Naive thymus-derived CD4-positive, alpha-beta T cell (primary cell): ENCODE data around the gene SMG1. TPM values are rescaled to one million over a fixed set of nuclear protein-coding genes. Genes with fewer than 3 reads are reported as not detected.
A peak's percentile ranks its signal among the peaks of the same experiment; 100 is the strongest.
"Not testable (repeated sequence)": the region's sequence is repeated elsewhere in the genome, so short reads cannot be mapped to it uniquely, and the experiment has no call there.

Source experiments
- ATAC-seq: fragments of 150-1000 bp; cut with Tn5 transposase; 2 replicates; pipeline ENCODE4 v1.10.0; 2021; ENCODE audit warnings: mild to moderate bottlenecking, moderate library complexity
- CTCF ChIA-PET: fragments of 350-600 bp; sonication (Branson Sonifier 250); formaldehyde crosslinking; loops from one replicate; lab custom pipeline; 2021; ENCODE audit warnings: antibody characterized with exemption; lab: Charles Lee
- POLR2A ChIA-PET: fragments of 350-600 bp; sonication (Branson Sonifier 250); formaldehyde crosslinking; loops from one replicate; lab custom pipeline; 2021; ENCODE audit warnings: antibody characterized with exemption, inconsistent platforms; lab: Charles Lee
- DNase-seq, 9 donors: peaks; one replicate each; pipeline versions ENCODE4 v3.0.0 to v3.0.0-alpha.2; 2020 to 2022; ENCODE audit warnings: mixed read lengths in 1 of 9
- H3K27ac ChIP-seq: one replicate; pipeline ENCODE4 v1.7.0; 2013; ENCODE audit warnings: mild to moderate bottlenecking, low read depth, low read length, moderate library complexity
- H3K27me3 ChIP-seq, 2 donors: one replicate each; pipeline ENCODE4 v1.7.0; 2013; ENCODE audit warnings: low read length in 2 of 2, mild to moderate bottlenecking in 2 of 2, moderate library complexity in 2 of 2; ENCODE audit not compliant: control insufficient read depth in 2 of 2, insufficient read depth in 2 of 2
- H3K36me3 ChIP-seq, 3 experiments: 1 replicate in 2 of 3; 2 replicates in 1 of 3; pipeline ENCODE4 v1.7.0; 2013; ENCODE audit warnings: low read length in 3 of 3, mild to moderate bottlenecking in 3 of 3, moderate library complexity in 1 of 3; ENCODE audit not compliant: insufficient read depth in 3 of 3, control insufficient read depth in 2 of 3
- H3K4me1 ChIP-seq, 2 donors: one replicate each; pipeline ENCODE4 v1.7.0; 2013; ENCODE audit warnings: low read length in 2 of 2, mild to moderate bottlenecking in 2 of 2, moderate library complexity in 1 of 2; ENCODE audit not compliant: control insufficient read depth in 2 of 2, insufficient read depth in 2 of 2
- H3K4me3 ChIP-seq: 2 replicates; pipeline ENCODE4 v1.7.0; 2013; ENCODE audit warnings: mild to moderate bottlenecking, low read length
- H3K9me3 ChIP-seq, 3 experiments: 1 replicate in 2 of 3; 2 replicates in 1 of 3; pipeline ENCODE4 v1.7.0; 2013; ENCODE audit warnings: low read length in 3 of 3; ENCODE audit not compliant: control insufficient read depth in 2 of 3
- H3K27ac Mint-ChIP-seq, 9 donors: one replicate each; pipeline ENCODE4 v1.8.0; 2020 to 2022; ENCODE audit warnings: mixed read lengths in 9 of 9, mild to moderate bottlenecking in 8 of 9, moderate library complexity in 5 of 9, inconsistent platforms in 2 of 9
- H3K27me3 Mint-ChIP-seq, 5 donors: one replicate each; pipeline ENCODE4 v1.8.0; 2021 to 2022; ENCODE audit warnings: mixed read lengths in 5 of 5, mild to moderate bottlenecking in 1 of 5
- H3K36me3 Mint-ChIP-seq, 5 donors: one replicate each; pipeline ENCODE4 v1.8.0; 2020 to 2022; ENCODE audit warnings: mixed read lengths in 5 of 5, mild to moderate bottlenecking in 3 of 5, inconsistent platforms in 1 of 5
- H3K4me1 Mint-ChIP-seq, 7 donors: one replicate each; pipeline ENCODE4 v1.8.0; 2020 to 2022; ENCODE audit warnings: mixed read lengths in 7 of 7, mild to moderate bottlenecking in 3 of 7, inconsistent platforms in 1 of 7
- H3K4me3 Mint-ChIP-seq, 10 donors: one replicate each; pipeline ENCODE4 v1.8.0; 2020 to 2022; ENCODE audit warnings: mild to moderate bottlenecking in 10 of 10, mixed read lengths in 10 of 10, moderate library complexity in 6 of 10, inconsistent platforms in 2 of 10
- H3K9me3 Mint-ChIP-seq, 11 donors: one replicate each; pipeline ENCODE4 v1.8.0; 2020 to 2022; ENCODE audit warnings: mixed read lengths in 11 of 11, mild to moderate bottlenecking in 4 of 11, inconsistent platforms in 1 of 11, moderate library complexity in 1 of 11
- intact Hi-C, 2 donors: fragments of 100-400 bp; cut with micrococcal nuclease; formaldehyde crosslinking; loops; one replicate each; pipeline ENCODE4 v1.15.1; 2023
- polyA plus RNA-seq, 2 donors: library from polyadenylated mRNA; unstranded; fragments of 300-500 nt; fragmentation: Illumina TruSeq; gene quantifications; one replicate each; pipeline ENCODE4 v1.2.3, GENCODE V29; 2021
- total RNA-seq, 6 experiments: library from RNA in 5 of 6; stranded (reverse) in 5 of 6; gene quantifications; 1 replicate in 5 of 6; 2 replicates in 1 of 6; pipeline ENCODE4 v1.2.3 and lab custom pipeline; 2021 to 2026

The SMG1 gene
- total and polyA plus RNA-seq, 7 experiments from 2014 or later: 16.0 to 181 (median 158) TPM

DNA sequence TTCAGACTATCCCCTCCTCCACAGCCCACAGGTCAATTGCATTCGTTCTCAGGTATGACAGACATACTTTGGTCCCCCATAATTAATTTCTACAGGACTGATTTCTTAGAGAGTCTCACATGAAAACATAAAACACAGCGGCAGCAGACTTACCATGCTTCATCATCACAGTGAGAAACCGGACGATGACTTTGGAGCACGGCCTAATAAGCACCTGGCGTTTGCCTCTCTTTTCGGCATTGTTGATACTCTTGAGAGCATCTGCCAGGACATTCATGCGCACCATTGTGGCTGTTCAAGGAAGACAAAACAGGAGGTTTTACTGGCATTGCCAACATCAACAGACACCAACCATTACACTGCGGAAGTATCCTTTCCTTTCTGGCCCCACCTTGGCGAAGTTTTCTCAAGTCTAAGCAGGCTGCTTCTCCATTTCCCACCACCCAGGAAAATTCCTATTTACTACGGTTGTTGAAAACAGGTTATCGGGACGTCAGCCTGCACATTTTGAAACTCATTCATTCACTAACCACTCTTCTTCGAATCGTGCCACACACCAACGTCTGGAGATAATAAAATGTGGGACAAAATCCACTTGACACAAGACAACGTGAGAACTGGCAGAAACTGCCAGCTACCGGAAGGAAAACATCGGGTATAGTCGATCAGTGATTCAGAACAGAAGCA, 137.2 kb downstream of the SMG1 start:
- DNase-seq: no peak
- ChIA-PET POLR2A (interaction anchor here (0.7 to 6.0 kb wide), 5 partner anchors 13 to 1777 kb away, joined by 3 to 130 read pairs (median 8); partner anchors contain the start of genes ARL6IP1, COQ7 and VPS35L), CTCF (interaction anchor here (1.2 to 1.3 kb wide), 2 partner anchors 12 to 16 kb away, joined by 3 to 6 read pairs; partner anchors contain the start of gene ARL6IP1)
- intact Hi-C loops: no loop called here
- Histone ChIP-seq H3K4me3 (peak overlapping the region; percentile 98), H3K9me3 (no peaks in the 10 kb centered on the region), H3K4me1 (peaks cover 22 to 52% of the 10 kb centered on the region in 2 donors), H3K27me3 (no peaks in the 10 kb centered on the region), H3K36me3 (peaks cover 18 to 73% (median 25%) of the 10 kb centered on the region in 3 experiments), H3K27ac (peak overlapping the region; percentile 91)
- no peak for ATAC-seq
- H3K4me3 Mint-ChIP-seq: peak overlapping the region; percentile 92 to 99 (median 96)
- peaks cover 0 to 2% (median 0%) of the 10 kb centered on the region in 5 donors for H3K27me3 Mint-ChIP-seq
- H3K36me3 Mint-ChIP-seq: peaks cover 19 to 62% (median 53%) of the 10 kb centered on the region in 5 donors
- peak overlapping the region; percentile 89 to 96 (median 94) for H3K27ac Mint-ChIP-seq
- H3K9me3 Mint-ChIP-seq: peaks cover 0 to 6% (median 0%) of the 10 kb centered on the region in 11 donors
- peaks cover 41 to 72% (median 57%) of the 10 kb centered on the region in 7 donors for H3K4me1 Mint-ChIP-seq

DNA sequence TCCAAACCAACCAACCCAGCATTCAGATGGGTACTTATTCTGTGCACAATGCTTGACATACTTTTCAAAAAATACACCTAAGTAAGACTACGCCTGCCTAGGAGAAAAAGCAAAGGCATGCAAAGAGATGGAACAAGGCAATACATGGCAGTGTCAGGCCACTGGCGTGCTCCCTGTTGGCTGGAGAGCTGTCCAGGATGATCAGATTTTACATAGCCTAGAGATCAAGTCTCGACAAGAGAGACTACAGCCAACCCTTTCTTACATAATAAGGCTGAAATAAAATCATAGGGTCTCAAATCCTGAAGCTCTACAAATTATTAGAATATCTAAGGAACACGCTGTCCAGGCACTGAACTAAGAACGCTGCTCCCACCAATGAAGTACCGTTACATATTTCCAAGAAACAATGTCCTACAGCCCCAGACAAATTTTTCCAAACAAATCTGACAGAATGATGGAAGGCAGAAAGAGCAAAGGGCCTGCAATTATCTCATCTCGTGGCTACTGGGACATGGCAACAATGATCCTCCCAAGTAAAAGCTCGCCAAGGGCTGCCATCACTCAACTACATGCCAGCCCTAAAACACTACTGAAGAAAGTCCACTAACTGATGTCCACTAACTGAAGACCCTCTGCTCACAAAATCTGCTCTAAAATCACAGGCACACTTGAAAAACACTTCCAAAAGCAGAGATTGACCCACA, 141.1 kb downstream of the SMG1 start:
- Mint-ChIP-seq H3K9me3 (peaks cover 0 to 2% (median 0%) of the 10 kb centered on the region in 11 donors), H3K36me3 (peaks cover 19 to 62% (median 59%) of the 10 kb centered on the region in 5 donors), H3K4me1 (peaks cover 36 to 64% (median 54%) of the 10 kb centered on the region in 7 donors), H3K4me3 (peak overlapping the region in 6 of 10 donors; percentile 17 to 98 (median 56)), H3K27ac (peak overlapping the region in 6 of 9 donors; percentile 2 to 50 (median 21)), H3K27me3 (peaks cover 0 to under 1% (median 0%) of the 10 kb centered on the region in 5 donors)
- intact Hi-C loops: no loop called here
- ChIA-PET POLR2A (interaction anchor here (1.2 kb wide), 1 partner anchor 17 kb away, joined by 3 read pairs; no protein-coding TSS in a partner anchor), CTCF (no interaction called here)
- no peak for DNase-seq
- Histone ChIP-seq H3K27ac (peak overlapping the region; percentile 23), H3K36me3 (peaks cover 29 to 74% (median 30%) of the 10 kb centered on the region in 3 experiments), H3K4me3 (no peak overlapping the region), H3K9me3 (no peaks in the 10 kb centered on the region), H3K4me1 (peaks cover 22 to 62% of the 10 kb centered on the region in 2 donors), H3K27me3 (no peaks in the 10 kb centered on the region)
- ATAC-seq: no peak

GRCh38 chr16:18783430-18784341, 142.5 kb downstream of the SMG1 start:
- Histone ChIP-seq H3K36me3 (peaks cover 29 to 64% (median 30%) of the 10 kb centered on the region in 3 experiments), H3K27ac (no peak overlapping the region), H3K4me3 (no peak overlapping the region), H3K27me3 (no peaks in the 10 kb centered on the region), H3K9me3 (no peaks in the 10 kb centered on the region), H3K4me1 (peaks cover 20 to 54% of the 10 kb centered on the region in 2 donors)
- intact Hi-C loops: no loop called here
- DNase-seq (no peak), ATAC-seq (no peak)
- Mint-ChIP-seq H3K36me3 (peaks cover 12 to 51% (median 45%) of the 10 kb centered on the region in 5 donors), H3K4me3 (no peak overlapping the region), H3K4me1 (peaks cover 34 to 54% (median 42%) of the 10 kb centered on the region in 7 donors), H3K27ac (peak overlapping the region in 2 of 9 donors; percentile 17 to 26), H3K27me3 (no peaks in the 10 kb centered on the region), H3K9me3 (peaks cover 0 to 2% (median 0%) of the 10 kb centered on the region in 11 donors)
- ChIA-PET POLR2A (no interaction called here), CTCF (interaction anchor here (1.6 kb wide), 1 partner anchor 18 kb away, joined by 4 read pairs; the partner anchor contains the start of gene ARL6IP1)

DNA sequence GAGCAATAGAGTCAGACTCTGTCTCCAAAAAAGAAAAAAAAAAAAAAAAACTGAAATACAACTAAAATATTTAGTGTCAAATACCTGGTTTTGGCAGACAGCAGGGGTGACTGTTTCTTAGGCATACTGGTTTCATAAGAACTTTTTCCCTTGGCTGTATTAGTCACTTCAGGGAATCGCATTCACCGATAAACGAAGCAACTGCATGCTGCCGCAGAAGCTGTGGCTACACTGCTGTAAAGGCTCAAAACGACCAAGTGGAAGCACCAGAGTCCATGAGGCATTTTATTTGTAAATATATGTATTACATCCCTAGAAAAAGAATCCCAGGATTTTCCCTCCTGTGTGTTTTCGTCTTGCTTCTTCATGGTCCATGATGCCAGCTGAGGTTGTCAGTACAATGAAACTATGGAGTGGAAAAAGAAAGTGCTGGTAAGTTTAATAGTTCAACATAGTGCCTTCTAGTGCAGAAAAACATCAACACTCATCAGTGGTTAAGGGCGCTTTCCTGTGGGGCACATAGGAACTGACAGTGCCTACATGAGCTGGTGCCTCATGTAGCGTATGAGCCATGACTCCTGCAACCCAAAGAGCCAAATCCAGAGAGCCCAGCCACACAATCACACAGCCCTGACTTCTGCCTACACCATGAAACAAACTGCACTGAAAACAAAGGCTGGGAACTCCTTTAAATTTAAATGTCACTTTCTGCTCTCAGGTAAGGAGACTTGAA, 143.3 kb downstream of the SMG1 start:
- CTCF ChIA-PET: interaction anchor here (1.6 kb wide), 1 partner anchor 19 kb away, joined by 4 read pairs; the partner anchor contains the start of gene ARL6IP1
- H3K36me3 ChIP-seq: peaks cover 26 to 56% (median 30%) of the 10 kb centered on the region in 3 experiments
- no peaks in the 10 kb centered on the region for H3K9me3 ChIP-seq
- H3K27me3 Mint-ChIP-seq: no peaks in the 10 kb centered on the region
- no peak overlapping the region for H3K27ac ChIP-seq
- POLR2A ChIA-PET: no interaction called here
- ATAC-seq: peak; percentile 57
- intact Hi-C loops: no loop called here
- H3K27ac Mint-ChIP-seq: peak overlapping the region in 3 of 9 donors; percentile 16 to 39 (median 17)
- peaks cover 4 to 43% (median 41%) of the 10 kb centered on the region in 5 donors for H3K36me3 Mint-ChIP-seq
- no peak for DNase-seq
- H3K4me3 ChIP-seq: no peak overlapping the region
- peaks cover 28 to 46% (median 34%) of the 10 kb centered on the region in 7 donors for H3K4me1 Mint-ChIP-seq
- no peaks in the 10 kb centered on the region for H3K9me3 Mint-ChIP-seq
- no peak overlapping the region for H3K4me3 Mint-ChIP-seq
- H3K27me3 ChIP-seq: no peaks in the 10 kb centered on the region
- H3K4me1 ChIP-seq: peaks cover 11 to 46% of the 10 kb centered on the region in 2 donors

DNA sequence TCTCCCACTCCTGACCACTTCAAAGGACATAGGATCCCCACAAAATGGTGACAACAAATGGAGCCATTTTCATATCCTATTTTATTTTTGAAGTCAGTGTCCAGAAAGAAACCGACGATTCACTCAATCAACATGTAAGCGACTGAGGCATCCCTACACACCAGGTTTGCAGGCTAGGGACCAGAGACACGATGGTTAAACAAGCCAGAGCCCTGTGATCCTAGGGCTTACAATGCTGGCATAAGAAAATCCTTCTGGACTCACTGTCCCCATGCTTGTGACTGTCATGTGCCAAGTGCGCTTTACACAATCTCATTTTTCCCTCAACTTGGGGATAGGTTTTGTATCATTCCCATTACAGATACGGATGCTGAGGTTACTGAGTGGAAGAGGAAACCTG, 145.0 kb downstream of the SMG1 start:
- H3K27me3 ChIP-seq, H3K27me3 Mint-ChIP-seq, H3K27ac ChIP-seq, DNase-seq, H3K9me3 Mint-ChIP-seq, H3K9me3 ChIP-seq, H3K27ac Mint-ChIP-seq, ATAC-seq, POLR2A ChIA-PET, intact Hi-C loops, H3K4me3 ChIP-seq, CTCF ChIA-PET, H3K4me3 Mint-ChIP-seq: not testable (repeated sequence)
- H3K36me3 ChIP-seq: peaks cover 23 to 39% (median 30%) of the 10 kb centered on the region in 3 experiments
- Mint-ChIP-seq H3K36me3 (peaks cover 0 to 33% (median 29%) of the 10 kb centered on the region in 5 donors), H3K4me1 (peaks cover 16 to 31% (median 24%) of the 10 kb centered on the region in 7 donors)
- peaks cover 3 to 30% of the 10 kb centered on the region in 2 donors for H3K4me1 ChIP-seq
